ENCODE results near the gene UBXN2A. TPM values are rescaled to one million over a fixed set of nuclear protein-coding genes. Genes with fewer than 3 reads are reported as not detected.

The UBXN2A gene
- total RNA-seq, 1 donor from 2014 or later, result 20.0 TPM

DNA sequence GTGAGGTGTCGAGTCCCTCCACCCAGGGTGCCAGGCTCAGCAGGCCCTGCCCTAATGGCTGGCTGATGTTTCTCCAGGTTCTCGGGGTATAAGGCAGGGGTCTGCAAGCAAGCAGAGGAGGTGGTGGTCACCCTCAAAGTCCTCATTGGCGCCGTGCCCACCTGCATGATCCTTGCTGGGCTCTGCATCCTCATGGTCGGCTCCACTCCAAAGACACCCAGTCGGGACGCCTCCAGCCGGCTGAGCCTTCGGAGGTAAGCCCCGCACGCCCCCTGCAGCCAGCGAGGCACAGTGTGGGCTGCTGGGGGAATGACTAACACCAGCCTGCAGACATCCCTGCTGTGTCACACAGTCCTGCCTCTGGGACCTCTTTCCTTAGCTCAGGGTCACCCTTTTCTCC lies 83.8 kb downstream of the UBXN2A start:
- no peak for DNase-seq
- Mint-ChIP-seq H3K36me3 (ENCODE audit: unreplicated experiment) (peaks cover 6% of the 10 kb centered on the region), H3K27me3 (ENCODE audit: unreplicated experiment) (peaks cover 12% of the 10 kb centered on the region), H3K27ac (ENCODE audit: unreplicated experiment) (peak overlapping the region; percentile 11), H3K4me1 (ENCODE audit: low read depth, unreplicated experiment) (peaks cover 4% of the 10 kb centered on the region), H3K4me3 (ENCODE audit: unreplicated experiment) (no peak overlapping the region), H3K9me3 (ENCODE audit: unreplicated experiment) (peaks cover 3% of the 10 kb centered on the region)
- TF ChIP-seq, protein P1, sequence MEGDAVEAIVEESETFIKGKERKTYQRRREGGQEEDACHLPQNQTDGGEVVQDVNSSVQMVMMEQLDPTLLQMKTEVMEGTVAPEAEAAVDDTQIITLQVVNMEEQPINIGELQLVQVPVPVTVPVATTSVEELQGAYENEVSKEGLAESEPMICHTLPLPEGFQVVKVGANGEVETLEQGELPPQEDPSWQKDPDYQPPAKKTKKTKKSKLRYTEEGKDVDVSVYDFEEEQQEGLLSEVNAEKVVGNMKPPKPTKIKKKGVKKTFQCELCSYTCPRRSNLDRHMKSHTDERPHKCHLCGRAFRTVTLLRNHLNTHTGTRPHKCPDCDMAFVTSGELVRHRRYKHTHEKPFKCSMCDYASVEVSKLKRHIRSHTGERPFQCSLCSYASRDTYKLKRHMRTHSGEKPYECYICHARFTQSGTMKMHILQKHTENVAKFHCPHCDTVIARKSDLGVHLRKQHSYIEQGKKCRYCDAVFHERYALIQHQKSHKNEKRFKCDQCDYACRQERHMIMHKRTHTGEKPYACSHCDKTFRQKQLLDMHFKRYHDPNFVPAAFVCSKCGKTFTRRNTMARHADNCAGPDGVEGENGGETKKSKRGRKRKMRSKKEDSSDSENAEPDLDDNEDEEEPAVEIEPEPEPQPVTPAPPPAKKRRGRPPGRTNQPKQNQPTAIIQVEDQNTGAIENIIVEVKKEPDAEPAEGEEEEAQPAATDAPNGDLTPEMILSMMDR (IDR thresholded peaks at IDR 0.05; ENCODE audit: partially characterized antibody, unreplicated experiment), result no peak

DNA sequence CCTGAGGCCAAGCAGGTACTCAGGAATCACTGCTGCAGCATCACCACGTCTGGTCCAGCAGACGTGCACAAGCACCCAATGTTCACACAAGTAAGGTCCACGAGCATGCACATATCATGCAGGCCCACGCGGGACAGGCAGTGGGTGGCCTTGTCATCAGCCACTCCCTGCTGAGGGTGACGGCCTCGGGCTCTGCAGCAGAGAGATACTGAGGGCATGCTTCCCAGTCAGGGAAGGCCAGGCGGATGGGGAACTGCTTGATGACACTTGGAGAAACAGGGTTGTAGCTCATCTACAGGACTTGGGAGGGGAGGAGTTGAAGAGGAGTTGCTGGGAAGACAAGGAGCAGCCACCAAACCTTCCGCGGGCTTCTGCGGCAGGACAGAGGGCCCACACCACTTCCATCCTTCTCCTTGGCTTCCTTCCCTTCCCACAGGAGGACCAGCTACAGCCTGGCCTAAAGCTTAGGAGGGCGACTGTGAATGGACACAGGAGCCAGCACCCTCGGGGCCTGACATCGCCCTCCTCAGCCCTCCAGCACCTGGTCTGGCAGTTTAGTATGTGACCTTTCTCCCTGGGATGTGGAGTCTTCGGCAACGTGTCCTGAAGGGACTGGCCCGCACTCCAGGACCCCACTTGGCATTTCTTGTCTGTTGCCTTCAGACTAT lies 84.9 kb downstream of the UBXN2A start:
- Mint-ChIP-seq H3K4me1 (ENCODE audit: low read depth, unreplicated experiment) (peaks cover 8% of the 10 kb centered on the region), H3K4me3 (ENCODE audit: unreplicated experiment) (no peak overlapping the region), H3K36me3 (ENCODE audit: unreplicated experiment) (peaks cover 6% of the 10 kb centered on the region), H3K27me3 (ENCODE audit: unreplicated experiment) (peaks cover 12% of the 10 kb centered on the region), H3K9me3 (ENCODE audit: unreplicated experiment) (peaks cover 3% of the 10 kb centered on the region), H3K27ac (ENCODE audit: unreplicated experiment) (no peak overlapping the region)
- TF ChIP-seq, protein P1 (IDR thresholded peaks at IDR 0.05; ENCODE audit: partially characterized antibody, unreplicated experiment), result no peak
- no peak for DNase-seq

DNA sequence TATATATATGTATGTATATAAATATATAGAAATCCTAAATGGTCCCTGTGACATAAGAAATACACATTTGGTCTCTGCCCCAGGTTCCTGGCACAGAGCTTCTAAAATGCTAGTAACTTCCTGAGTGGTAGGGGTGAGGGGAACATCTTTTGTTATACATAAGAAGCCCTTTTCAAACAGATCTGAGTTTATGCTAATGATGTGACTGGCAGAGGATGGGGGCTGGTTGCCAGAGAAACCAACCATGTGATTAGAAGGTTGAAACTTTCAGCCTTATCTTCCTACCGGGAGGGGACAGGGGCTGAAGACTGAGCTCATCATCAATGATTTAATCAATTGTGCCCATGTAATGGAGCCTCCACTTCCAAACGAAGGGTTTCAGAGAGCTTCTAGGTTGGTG lies 86.0 kb downstream of the UBXN2A start:
- no peak for DNase-seq
- H3K4me3 Mint-ChIP-seq (ENCODE audit: unreplicated experiment), result no peak overlapping the region
- H3K27me3 Mint-ChIP-seq (ENCODE audit: unreplicated experiment), result peaks cover 12% of the 10 kb centered on the region
- TF ChIP-seq, protein P1 (IDR thresholded peaks at IDR 0.05; ENCODE audit: partially characterized antibody, unreplicated experiment), result no peak
- H3K27ac Mint-ChIP-seq (ENCODE audit: unreplicated experiment), result no peak overlapping the region
- H3K4me1 Mint-ChIP-seq (ENCODE audit: low read depth, unreplicated experiment), result peaks cover 8% of the 10 kb centered on the region
- H3K9me3 Mint-ChIP-seq (ENCODE audit: unreplicated experiment), result peaks cover 3% of the 10 kb centered on the region
- H3K36me3 Mint-ChIP-seq (ENCODE audit: unreplicated experiment), result peaks cover 6% of the 10 kb centered on the region

DNA sequence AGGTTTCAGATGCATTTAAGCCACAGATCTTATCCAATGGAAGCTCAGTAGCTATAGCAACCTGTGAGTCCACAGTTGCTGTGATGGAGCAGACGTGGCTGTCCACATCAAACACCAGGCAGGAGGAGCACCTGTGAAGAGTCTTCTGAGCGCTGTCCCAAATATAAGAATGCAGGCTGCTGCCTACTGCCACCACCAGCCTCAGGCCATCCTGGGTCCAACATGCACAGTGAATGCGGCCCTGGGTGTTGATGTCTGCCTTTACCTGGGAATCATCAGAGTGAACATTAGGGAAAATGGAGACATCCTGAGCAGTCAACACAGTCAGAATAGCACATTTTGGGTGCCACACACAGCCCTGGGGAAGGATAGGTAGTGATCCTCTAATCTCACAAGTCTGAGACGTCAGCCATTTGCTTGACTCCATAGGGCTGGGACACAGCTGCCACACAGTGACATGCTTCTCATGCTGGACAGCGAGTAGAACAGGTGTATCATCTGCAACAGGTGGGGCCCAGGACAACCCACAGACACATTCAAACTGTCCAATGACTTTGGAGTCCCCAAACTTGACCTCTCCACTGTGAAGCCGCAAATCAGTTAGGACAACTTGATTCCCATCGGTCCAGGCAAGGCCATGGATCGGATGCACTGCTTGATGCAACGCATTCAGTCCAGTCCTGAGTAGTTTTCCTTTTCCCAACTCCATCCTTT lies 98.7 kb downstream of the UBXN2A start:
- no peaks in the 10 kb centered on the region for H3K36me3 Mint-ChIP-seq (ENCODE audit: unreplicated experiment)

More for the DNA sequence above, 98.7 kb downstream of the UBXN2A start:
- H3K4me3 Mint-ChIP-seq (ENCODE audit: unreplicated experiment), result no peak overlapping the region
- H3K4me1 Mint-ChIP-seq (ENCODE audit: low read depth, unreplicated experiment), result no peaks in the 10 kb centered on the region
- no peak overlapping the region for H3K27ac Mint-ChIP-seq (ENCODE audit: unreplicated experiment)
- no peaks in the 10 kb centered on the region for H3K27me3 Mint-ChIP-seq (ENCODE audit: unreplicated experiment)
- DNase-seq, result no peak
- TF ChIP-seq, protein P1 (IDR thresholded peaks at IDR 0.05; ENCODE audit: partially characterized antibody, unreplicated experiment), result no peak
- no peaks in the 10 kb centered on the region for H3K9me3 Mint-ChIP-seq (ENCODE audit: unreplicated experiment)
